GM19193 (cell line): ENCODE results near the gene SASH1.

Experiments
- POLR2A ChIP-seq: IDR thresholded peaks from 4 replicates; pipeline ENCODE4 v1.6.1; 2011; ENCODE audit not compliant: insufficient read depth, insufficient read length; ENCODE audit errors: extremely low read depth

The SASH1 gene

DNA sequence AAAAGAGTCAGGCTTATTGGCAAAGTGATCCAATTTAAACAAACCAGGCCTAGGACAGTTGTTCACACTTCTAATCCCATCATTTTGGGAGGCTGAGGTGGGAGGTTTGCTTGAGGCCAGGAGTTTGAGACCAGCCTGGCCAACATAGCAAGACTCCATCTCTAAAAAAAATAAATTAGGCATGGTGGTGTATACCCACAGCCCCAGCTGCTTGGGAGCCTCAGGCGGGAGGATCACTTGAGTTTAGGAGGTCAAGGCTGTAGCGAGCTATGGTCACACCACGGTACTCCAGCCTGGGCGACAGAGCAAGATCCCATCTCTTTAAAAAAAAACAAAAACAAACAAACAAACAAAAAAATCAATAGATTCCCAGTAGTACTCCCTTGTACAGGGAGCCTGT lies 86.8 kb downstream of the SASH1 start:
- TF ChIP-seq POLR2A: no peak

DNA sequence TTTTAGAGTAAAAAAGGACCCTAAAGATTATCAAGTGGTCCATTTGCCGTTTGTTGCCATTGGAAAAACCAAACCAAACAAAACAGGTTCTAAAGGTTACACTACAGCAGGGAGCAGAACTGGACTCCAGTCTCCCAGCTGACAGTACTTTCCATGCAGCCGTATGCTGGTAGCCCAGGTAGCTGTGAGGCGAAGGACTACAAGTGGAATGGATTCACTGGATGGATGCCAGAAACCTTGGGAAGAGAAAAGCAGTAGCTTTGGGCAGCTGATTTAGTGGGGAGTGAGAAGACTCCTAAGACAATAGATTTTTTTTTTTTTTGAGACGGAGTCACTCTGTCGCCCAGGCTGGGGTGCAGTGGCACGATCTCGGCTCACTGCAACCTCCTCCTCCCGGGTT lies 88.3 kb downstream of the SASH1 start:
- no peak for TF ChIP-seq POLR2A

DNA sequence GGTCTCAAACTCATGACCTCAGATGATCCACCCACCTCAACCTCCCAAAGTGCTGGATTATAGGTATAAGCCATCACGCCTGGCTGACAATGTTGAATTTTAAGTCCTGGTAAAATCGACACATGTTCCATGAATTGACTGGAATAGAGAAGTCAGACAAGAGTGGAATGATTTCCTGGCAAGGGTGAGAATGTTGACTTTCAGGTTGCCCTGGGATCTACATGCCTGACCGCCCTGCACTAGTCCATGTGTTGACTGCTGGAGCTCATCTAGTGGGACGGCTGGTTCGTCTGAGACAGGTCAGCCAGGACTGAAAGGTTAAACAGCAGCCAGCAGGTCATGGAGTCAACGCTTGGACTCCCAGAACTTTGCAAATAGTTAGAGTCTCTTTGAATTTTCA lies 88.8 kb downstream of the SASH1 start:
- TF ChIP-seq POLR2A: no peak

DNA sequence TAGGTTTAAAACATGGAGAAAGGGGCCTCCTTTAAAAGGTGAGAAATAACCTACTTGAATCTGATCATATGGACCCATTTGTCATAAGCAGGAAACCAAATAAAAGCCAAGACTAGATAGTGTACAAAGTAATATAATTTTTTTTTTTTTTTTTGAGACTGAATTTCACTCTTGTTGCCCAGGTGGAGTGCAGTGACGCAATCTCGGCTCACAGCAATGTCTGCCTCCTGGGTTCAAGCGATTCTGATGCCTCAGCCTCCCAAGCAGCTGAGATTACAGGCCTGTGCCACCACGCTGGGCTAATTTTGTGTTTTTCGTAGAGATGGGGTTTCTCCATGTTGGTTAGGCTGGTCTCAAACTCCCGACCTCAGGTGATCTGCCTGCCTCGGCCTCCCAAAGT lies 89.2 kb downstream of the SASH1 start:
- no peak for TF ChIP-seq POLR2A

DNA sequence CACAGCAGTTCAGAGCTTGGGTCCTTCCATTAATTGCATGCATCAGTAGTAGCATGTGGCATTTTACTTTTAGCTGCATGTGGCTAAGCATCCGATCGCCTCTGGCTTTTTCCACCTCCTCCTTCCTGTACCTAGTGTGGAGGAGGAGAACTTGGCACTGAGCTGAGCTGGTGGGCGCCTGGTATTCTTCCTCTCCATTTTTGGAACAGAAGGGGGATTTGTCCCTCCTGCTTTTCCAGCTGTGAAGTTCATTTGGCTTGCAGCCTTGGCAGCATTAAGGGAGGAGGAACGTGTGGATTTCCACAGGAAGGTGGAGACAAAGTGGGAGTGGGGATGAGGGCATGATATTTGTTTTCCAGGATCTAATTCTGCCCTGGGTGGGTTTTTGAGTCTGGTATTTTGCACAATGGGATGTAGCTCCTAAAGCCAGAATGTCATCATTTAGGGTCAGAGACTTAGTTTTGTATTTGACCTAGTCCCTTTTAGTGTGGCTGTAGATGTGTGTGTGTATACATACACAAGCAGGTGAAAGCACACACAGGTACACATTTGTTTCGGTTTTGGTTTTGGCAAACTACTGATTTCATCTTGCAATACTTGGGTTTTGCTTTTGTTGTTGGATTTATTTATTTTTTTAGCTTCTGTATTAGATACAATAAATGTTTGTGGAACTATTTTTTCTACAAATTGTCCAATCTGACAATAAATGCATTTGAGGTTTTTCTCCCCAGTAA lies 90.0 kb downstream of the SASH1 start:
- TF ChIP-seq POLR2A: no peak

DNA sequence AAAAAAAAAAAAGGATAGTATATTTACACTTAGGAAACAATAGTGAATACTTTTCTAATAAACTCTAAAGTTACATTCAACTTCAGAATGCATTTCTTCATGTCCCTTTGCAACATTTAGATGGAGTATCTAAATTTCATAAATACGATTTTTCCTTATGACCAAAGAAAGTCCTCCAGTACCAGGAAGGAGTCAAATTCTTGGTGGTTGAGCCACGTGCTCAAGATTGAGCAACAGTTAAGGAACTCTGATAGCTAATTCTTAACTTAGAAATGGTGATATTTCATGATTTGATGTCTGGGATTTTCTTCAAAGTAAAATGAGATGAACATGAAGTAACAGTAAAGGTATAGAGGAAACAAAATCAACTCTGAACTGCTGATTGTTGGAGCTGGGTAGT lies 92.7 kb downstream of the SASH1 start:
- no peak for TF ChIP-seq POLR2A

DNA sequence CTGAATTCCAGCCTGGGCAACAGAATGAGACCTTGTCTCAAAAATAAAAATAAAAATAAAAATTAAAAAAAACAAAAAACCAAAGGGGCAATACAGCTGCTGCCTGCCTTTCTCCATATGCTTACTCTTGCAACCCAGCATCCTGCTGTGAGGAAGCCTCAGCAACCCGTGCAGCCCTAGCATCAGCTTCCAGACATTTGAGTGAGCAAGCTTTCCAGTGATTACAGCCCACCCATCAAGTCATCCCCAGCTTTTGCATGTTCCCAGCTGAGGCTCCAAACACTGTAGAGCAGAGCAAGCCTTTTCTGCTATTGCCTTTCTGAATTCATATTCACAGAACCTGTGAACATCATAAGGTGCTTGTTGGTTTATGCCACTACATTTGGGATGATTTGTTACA lies 93.8 kb downstream of the SASH1 start:
- no peak for TF ChIP-seq POLR2A

DNA sequence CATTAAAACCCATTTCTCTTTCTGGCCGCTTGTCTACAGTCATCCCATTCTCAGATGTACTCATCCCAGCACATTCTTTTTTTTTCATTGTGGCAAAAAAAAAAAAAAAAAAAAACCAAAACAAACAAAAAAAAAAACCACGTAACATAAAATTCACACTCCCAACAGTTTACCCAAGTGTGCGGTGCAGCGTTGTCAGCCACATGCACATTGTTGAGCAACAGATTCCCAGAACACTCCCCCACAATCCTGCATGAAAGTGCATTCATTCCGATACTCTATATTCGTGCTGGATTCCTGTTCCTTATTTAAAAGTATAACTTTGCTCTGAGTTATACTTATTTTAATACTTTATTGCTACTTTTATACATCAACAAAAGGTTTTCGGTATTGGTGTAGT lies 96.0 kb downstream of the SASH1 start:
- TF ChIP-seq POLR2A: no peak

DNA sequence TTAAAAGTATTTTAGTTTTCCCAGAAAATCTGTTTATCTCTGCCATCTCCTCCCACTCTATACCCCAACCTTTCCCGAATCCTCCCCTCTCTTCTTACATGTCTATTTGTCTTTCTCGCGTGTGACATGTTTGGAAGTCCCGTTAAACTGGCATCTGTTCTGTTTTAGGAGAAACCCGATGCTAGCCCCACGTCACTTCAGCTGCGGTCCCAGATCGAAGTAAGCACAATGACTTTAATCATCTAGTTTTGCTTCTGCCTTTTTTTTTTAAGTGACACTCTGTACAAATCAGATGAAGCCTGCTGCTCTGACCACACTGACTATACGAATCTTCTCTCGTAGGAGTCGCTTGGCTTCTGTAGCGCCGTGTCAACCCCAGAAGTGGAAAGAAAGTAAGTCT lies 97.4 kb downstream of the SASH1 start:
- TF ChIP-seq POLR2A: no peak

DNA sequence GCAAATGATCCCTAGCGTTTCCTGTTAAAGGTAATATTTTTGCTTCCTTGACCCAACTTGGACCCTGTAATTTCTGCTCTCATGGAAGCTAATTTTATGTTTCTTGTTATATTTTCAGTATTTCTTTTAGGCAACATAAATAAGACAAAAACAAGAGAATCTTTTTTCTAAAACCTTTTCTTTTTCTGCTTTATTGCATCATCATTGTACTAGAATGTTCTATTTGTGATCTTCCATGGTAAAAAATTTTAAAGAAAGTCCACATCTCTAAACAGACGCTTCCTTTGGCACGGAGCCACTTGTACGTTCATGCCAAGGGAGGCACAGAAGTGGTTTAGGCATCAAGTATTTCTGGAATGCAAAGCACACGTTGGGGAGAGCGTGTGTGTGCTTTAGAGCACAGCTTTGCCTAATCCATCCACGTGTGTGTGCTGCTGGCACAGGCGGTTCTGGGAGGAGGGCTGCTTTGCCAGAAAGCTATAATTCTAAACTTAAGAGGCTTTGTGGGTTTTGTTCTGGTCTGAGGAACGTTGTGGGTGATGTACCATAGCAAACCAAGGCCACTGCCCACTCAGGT lies 98.3 kb downstream of the SASH1 start:
- TF ChIP-seq POLR2A: no peak

DNA sequence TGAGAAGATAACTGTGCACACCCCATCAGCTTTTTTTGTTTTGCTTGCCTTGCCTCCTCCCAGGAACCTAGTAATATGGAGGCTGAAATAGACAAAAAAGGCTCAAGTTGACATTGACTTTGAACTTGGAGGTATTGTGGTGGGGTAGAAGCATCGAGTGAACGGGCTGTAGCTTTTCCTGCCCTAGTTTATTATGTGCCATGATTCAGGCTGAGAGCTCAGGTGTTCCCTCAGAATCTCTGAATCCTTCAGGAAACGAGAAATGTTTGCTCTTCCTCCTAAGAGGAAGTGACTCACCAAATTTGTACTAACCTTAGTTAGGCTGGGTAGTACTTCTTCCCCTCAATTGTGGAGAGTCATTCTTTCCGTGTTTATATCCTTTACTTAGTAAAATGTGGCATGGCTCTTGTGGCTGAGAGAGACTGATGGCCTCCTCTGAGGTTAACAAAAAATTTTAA lies 98.8 kb downstream of the SASH1 start:
- no peak for TF ChIP-seq POLR2A

DNA sequence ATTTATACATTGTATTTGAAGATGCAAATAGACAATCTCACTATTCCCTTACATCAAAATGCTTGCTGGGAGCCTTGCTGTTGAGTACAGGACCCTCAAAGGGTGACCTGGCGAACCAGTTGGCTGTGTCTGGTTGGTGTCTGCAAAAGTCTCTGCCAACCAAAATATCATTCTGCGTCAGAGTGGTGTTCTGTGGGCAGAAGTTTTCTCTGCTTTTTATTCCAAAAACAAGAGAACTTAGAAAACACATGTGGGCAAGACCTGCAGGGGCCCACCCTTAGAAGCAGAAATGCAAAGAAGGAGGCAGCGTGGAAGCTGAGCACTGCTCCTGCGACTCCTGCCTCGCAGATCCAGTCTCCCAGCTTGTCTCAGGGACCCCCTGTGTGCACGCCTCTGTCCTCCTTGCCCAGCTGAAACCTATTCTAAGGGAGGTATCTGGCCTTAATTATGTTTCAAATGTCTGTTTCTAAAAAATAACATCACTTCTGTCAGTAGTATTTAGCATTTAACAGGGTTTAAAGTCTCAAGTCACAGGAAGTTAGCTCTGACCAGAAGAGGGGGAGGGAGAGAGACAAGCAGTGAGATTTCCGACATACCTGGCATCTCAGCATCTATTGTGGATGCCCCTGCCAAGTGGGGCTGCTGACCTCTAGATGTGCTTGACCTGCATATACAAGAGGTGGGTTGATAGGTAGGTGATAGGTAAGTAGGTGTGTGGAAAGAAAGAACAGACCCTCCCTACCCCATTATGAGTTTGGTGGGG lies 101.3 kb downstream of the SASH1 start:
- no peak for TF ChIP-seq POLR2A

DNA sequence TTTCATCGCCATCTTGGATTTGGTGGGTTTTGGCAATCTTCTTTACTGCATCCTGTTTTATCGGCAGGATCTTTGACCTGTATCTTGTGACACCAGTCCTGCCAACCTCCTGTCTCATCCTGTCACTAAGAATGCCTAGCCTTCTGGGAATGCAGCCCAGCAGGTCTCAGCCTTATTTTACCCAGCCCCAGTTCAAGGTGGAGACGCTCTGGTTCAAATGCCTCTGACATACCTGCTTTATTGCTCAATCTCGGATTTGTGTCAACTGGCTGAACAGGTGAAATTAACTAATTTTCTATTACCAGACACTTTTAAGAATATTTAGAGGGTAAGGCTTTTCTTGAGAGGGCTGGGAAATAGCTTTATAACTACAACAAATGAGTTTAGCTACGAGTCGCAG lies 102.5 kb downstream of the SASH1 start:
- TF ChIP-seq POLR2A: no peak

DNA sequence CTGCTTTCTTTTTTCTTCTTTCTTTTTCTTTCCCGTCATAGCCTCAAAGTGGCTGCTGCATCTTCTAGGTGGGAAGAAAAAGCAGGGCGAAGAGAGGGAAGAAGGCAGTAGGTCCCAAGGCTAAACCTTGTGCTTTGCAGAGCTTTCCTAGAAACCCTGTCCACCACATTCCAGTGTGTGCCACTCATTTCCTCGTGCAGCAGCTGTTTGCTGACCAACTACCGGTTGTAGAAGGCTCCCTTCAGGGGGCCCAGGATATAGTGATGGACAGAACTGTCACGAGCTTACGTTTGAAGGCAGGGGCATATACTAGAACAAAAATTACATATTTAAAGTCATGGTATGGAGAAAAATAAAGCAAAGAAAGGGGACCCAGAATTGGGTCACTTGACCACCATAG lies 103.0 kb downstream of the SASH1 start:
- TF ChIP-seq POLR2A: no peak

DNA sequence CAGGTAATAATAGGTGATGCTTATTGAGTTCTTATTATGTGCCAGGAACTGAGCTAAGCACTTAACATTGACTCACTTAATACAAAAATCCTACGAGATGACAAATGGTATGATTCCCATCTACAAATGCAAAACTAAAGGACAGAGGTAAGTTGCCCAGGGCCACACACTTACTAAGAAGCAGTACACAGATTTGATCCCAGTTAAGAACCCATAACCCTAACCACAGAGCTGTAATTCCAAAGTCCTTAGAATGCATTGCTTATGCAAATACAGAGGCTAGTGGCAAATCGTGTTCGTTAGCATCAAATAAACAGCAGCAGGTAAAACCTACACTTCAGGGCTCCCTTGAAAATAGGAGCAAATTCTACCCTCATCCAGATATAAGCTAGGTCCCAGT lies 104.0 kb downstream of the SASH1 start:
- no peak for TF ChIP-seq POLR2A
